Measurements from ENCODE around the gene EIF2S3. TPM values are rescaled to one million over a fixed set of nuclear protein-coding genes. Genes with fewer than 3 reads are reported as not detected.

EIF2S3 gene
- total and polyA plus RNA-seq, 3 experiments from 2014 or later = 95.6 to 277 (median 259) TPM

- CTCF ChIA-PET = interaction anchor here (1.1 to 1.5 kb wide), 2 partner anchors 84 to 160 kb away, joined by 3 read pairs; no protein-coding TSS in a partner anchor
- H3K27ac ChIP-seq (ENCODE audit: low read depth, low read length) = no peak overlapping the region
- peaks cover 3 to 12% (median 7%) of the 10 kb centered on the region in 3 donors for H3K4me1 Mint-ChIP-seq
- H3K36me3 Mint-ChIP-seq = peaks cover 0 to 12% (median 6%) of the 10 kb centered on the region in 3 donors
- H3K27me3 ChIP-seq (ENCODE audit: insufficient read depth, low read length, poor library complexity, severe bottlenecking) = no peaks in the 10 kb centered on the region
- H3K4me1 ChIP-seq (ENCODE audit: insufficient read depth, low read length) = no peaks in the 10 kb centered on the region
- no peak overlapping the region for H3K4me3 ChIP-seq (ENCODE audit: low read length)
- H3K9me3 Mint-ChIP-seq = no peaks in the 10 kb centered on the region
- no peak overlapping the region for H3K27ac Mint-ChIP-seq
- POLR2A ChIA-PET = no interaction called here
- H3K4me3 Mint-ChIP-seq = no peak overlapping the region
- no peaks in the 10 kb centered on the region for H3K9me3 ChIP-seq (ENCODE audit: low read length)
- H3K36me3 ChIP-seq (ENCODE audit: insufficient read depth, low read length) = no peaks in the 10 kb centered on the region
- DNase-seq = no peak
- H3K27me3 Mint-ChIP-seq = no peaks in the 10 kb centered on the region
Observed at GRCh38 chrX:24082447-24082846, 27.7 kb downstream of the EIF2S3 start.

- ChIA-PET POLR2A (no interaction called here), CTCF (no interaction called here)
- H3K27ac Mint-ChIP-seq = no peak overlapping the region
- H3K36me3 ChIP-seq (ENCODE audit: insufficient read depth, low read length) = no peaks in the 10 kb centered on the region
- peaks cover 3 to 12% (median 7%) of the 10 kb centered on the region in 3 donors for H3K4me1 Mint-ChIP-seq
- no peaks in the 10 kb centered on the region for H3K9me3 Mint-ChIP-seq
- no peaks in the 10 kb centered on the region for H3K27me3 ChIP-seq (ENCODE audit: insufficient read depth, low read length, poor library complexity, severe bottlenecking)
- H3K36me3 Mint-ChIP-seq = peaks cover 0 to 2% (median 0%) of the 10 kb centered on the region in 3 donors
- no peaks in the 10 kb centered on the region for H3K27me3 Mint-ChIP-seq
- no peak overlapping the region for H3K4me3 ChIP-seq (ENCODE audit: low read length)
- no peaks in the 10 kb centered on the region for H3K4me1 ChIP-seq (ENCODE audit: insufficient read depth, low read length)
- no peak overlapping the region for H3K27ac ChIP-seq (ENCODE audit: low read depth, low read length)
- H3K9me3 ChIP-seq (ENCODE audit: low read length) = no peaks in the 10 kb centered on the region
- no peak for DNase-seq
- H3K4me3 Mint-ChIP-seq = peak overlapping the region in 1 of 7 donors; percentile 69
Observed at GRCh38 chrX:24085101-24085500, 30.3 kb downstream of the EIF2S3 start.

- H3K27me3 ChIP-seq (ENCODE audit: insufficient read depth, low read length, poor library complexity, severe bottlenecking) = no peaks in the 10 kb centered on the region
- Mint-ChIP-seq H3K9me3 (no peaks in the 10 kb centered on the region), H3K27ac (peak overlapping the region in 1 of 8 donors; percentile 52), H3K4me3 (no peak overlapping the region), H3K27me3 (no peaks in the 10 kb centered on the region), H3K36me3 (peaks cover 0 to 2% (median 0%) of the 10 kb centered on the region in 3 donors), H3K4me1 (no peaks in the 10 kb centered on the region)
- CTCF ChIA-PET = no interaction called here
- H3K9me3 ChIP-seq (ENCODE audit: low read length) = no peaks in the 10 kb centered on the region
- H3K27ac ChIP-seq (ENCODE audit: low read depth, low read length) = no peak overlapping the region
- no peaks in the 10 kb centered on the region for H3K4me1 ChIP-seq (ENCODE audit: insufficient read depth, low read length)
- no peak for DNase-seq
- no peaks in the 10 kb centered on the region for H3K36me3 ChIP-seq (ENCODE audit: insufficient read depth, low read length)
- POLR2A ChIA-PET = no interaction called here
- no peak overlapping the region for H3K4me3 ChIP-seq (ENCODE audit: low read length)
Observed at GRCh38 chrX:24090300-24091200, 35.8 kb downstream of the EIF2S3 start.

- CTCF ChIA-PET = no interaction called here
- Histone ChIP-seq H3K4me1 (ENCODE audit: insufficient read depth, low read length) (no peaks in the 10 kb centered on the region), H3K9me3 (ENCODE audit: low read length) (no peaks in the 10 kb centered on the region), H3K4me3 (ENCODE audit: low read length) (no peak overlapping the region), H3K27ac (ENCODE audit: low read depth, low read length) (no peak overlapping the region), H3K36me3 (ENCODE audit: insufficient read depth, low read length) (no peaks in the 10 kb centered on the region), H3K27me3 (ENCODE audit: insufficient read depth, low read length, poor library complexity, severe bottlenecking) (no peaks in the 10 kb centered on the region)
- POLR2A ChIA-PET = no interaction called here
- Mint-ChIP-seq H3K27me3 (no peaks in the 10 kb centered on the region), H3K36me3 (no peaks in the 10 kb centered on the region), H3K9me3 (no peaks in the 10 kb centered on the region), H3K4me3 (no peak overlapping the region), H3K27ac (no peak overlapping the region), H3K4me1 (no peaks in the 10 kb centered on the region)
- no peak for DNase-seq
Observed at GRCh38 chrX:24093746-24094145, 39.0 kb downstream of the EIF2S3 start.

- H3K9me3 Mint-ChIP-seq = no peaks in the 10 kb centered on the region
- ChIA-PET CTCF (no interaction called here), POLR2A (no interaction called here)
- Histone ChIP-seq H3K4me1 (ENCODE audit: insufficient read depth, low read length) (no peaks in the 10 kb centered on the region), H3K4me3 (ENCODE audit: low read length) (no peak overlapping the region), H3K36me3 (ENCODE audit: insufficient read depth, low read length) (no peaks in the 10 kb centered on the region), H3K9me3 (ENCODE audit: low read length) (no peaks in the 10 kb centered on the region), H3K27ac (ENCODE audit: low read depth, low read length) (no peak overlapping the region), H3K27me3 (ENCODE audit: insufficient read depth, low read length, poor library complexity, severe bottlenecking) (no peaks in the 10 kb centered on the region)
- H3K27ac Mint-ChIP-seq = no peak overlapping the region
- peaks cover 0 to 4% (median 0%) of the 10 kb centered on the region in 3 donors for H3K36me3 Mint-ChIP-seq
- no peak overlapping the region for H3K4me3 Mint-ChIP-seq
- peaks cover 3 to 18% (median 5%) of the 10 kb centered on the region in 3 donors for H3K4me1 Mint-ChIP-seq
- no peaks in the 10 kb centered on the region for H3K27me3 Mint-ChIP-seq
- no peak for DNase-seq
Observed at GRCh38 chrX:24097741-24098260, 43.0 kb downstream of the EIF2S3 start.

- Histone ChIP-seq H3K27ac (ENCODE audit: low read depth, low read length) (no peak overlapping the region), H3K9me3 (ENCODE audit: low read length) (no peaks in the 10 kb centered on the region), H3K27me3 (ENCODE audit: insufficient read depth, low read length, poor library complexity, severe bottlenecking) (no peaks in the 10 kb centered on the region), H3K4me3 (ENCODE audit: low read length) (no peak overlapping the region), H3K36me3 (ENCODE audit: insufficient read depth, low read length) (no peaks in the 10 kb centered on the region), H3K4me1 (ENCODE audit: insufficient read depth, low read length) (no peaks in the 10 kb centered on the region)
- no peaks in the 10 kb centered on the region for H3K27me3 Mint-ChIP-seq
- H3K36me3 Mint-ChIP-seq = peaks cover 0 to 4% (median 0%) of the 10 kb centered on the region in 3 donors
- POLR2A ChIA-PET = no interaction called here
- H3K4me1 Mint-ChIP-seq = peaks cover 3 to 18% (median 5%) of the 10 kb centered on the region in 3 donors
- H3K4me3 Mint-ChIP-seq = no peak overlapping the region
- CTCF ChIA-PET = no interaction called here
- H3K27ac Mint-ChIP-seq = no peak overlapping the region
- no peak for DNase-seq
- no peaks in the 10 kb centered on the region for H3K9me3 Mint-ChIP-seq
Observed at GRCh38 chrX:24098932-24099331, 44.2 kb downstream of the EIF2S3 start.

- no peaks in the 10 kb centered on the region for H3K9me3 ChIP-seq (ENCODE audit: low read length)
- Mint-ChIP-seq H3K27me3 (no peaks in the 10 kb centered on the region), H3K36me3 (peaks cover 0 to 4% (median 0%) of the 10 kb centered on the region in 3 donors), H3K27ac (peak overlapping the region in 1 of 8 donors; percentile 16), H3K4me3 (peak overlapping the region in 1 of 7 donors; percentile 20), H3K9me3 (no peaks in the 10 kb centered on the region), H3K4me1 (peaks cover 3 to 18% (median 5%) of the 10 kb centered on the region in 3 donors)
- ChIA-PET CTCF (no interaction called here), POLR2A (no interaction called here)
- no peaks in the 10 kb centered on the region for H3K36me3 ChIP-seq (ENCODE audit: insufficient read depth, low read length)
- no peak for DNase-seq
- H3K27me3 ChIP-seq (ENCODE audit: insufficient read depth, low read length, poor library complexity, severe bottlenecking) = no peaks in the 10 kb centered on the region
- no peaks in the 10 kb centered on the region for H3K4me1 ChIP-seq (ENCODE audit: insufficient read depth, low read length)
- H3K4me3 ChIP-seq (ENCODE audit: low read length) = no peak overlapping the region
- no peak overlapping the region for H3K27ac ChIP-seq (ENCODE audit: low read depth, low read length)
Observed at GRCh38 chrX:24099394-24099793, 44.6 kb downstream of the EIF2S3 start.

- H3K4me1 Mint-ChIP-seq = peaks cover 3 to 18% (median 5%) of the 10 kb centered on the region in 3 donors
- H3K4me1 ChIP-seq (ENCODE audit: insufficient read depth, low read length) = no peaks in the 10 kb centered on the region
- H3K9me3 Mint-ChIP-seq = no peaks in the 10 kb centered on the region
- H3K27ac ChIP-seq (ENCODE audit: low read depth, low read length) = no peak overlapping the region
- no peaks in the 10 kb centered on the region for H3K9me3 ChIP-seq (ENCODE audit: low read length)
- H3K27ac Mint-ChIP-seq = no peak overlapping the region
- DNase-seq = no peak
- H3K36me3 Mint-ChIP-seq = peaks cover 0 to 4% (median 0%) of the 10 kb centered on the region in 3 donors
- no peak overlapping the region for H3K4me3 Mint-ChIP-seq
- CTCF ChIA-PET = no interaction called here
- no peaks in the 10 kb centered on the region for H3K27me3 ChIP-seq (ENCODE audit: insufficient read depth, low read length, poor library complexity, severe bottlenecking)
- no peak overlapping the region for H3K4me3 ChIP-seq (ENCODE audit: low read length)
- POLR2A ChIA-PET = no interaction called here
- no peaks in the 10 kb centered on the region for H3K36me3 ChIP-seq (ENCODE audit: insufficient read depth, low read length)
- no peaks in the 10 kb centered on the region for H3K27me3 Mint-ChIP-seq
Observed at GRCh38 chrX:24100713-24101112, 46.0 kb downstream of the EIF2S3 start.

Data from CD8-positive, alpha-beta memory T cell (primary cell).